ENCODE results near the gene MIX23. TPM values are rescaled to one million over a fixed set of nuclear protein-coding genes. Genes with fewer than 3 reads are reported as not detected.

Gene MIX23
- total RNA-seq, 4 donors from 2014 or later = 20.6 to 25.1 (median 23.3) TPM

DNA sequence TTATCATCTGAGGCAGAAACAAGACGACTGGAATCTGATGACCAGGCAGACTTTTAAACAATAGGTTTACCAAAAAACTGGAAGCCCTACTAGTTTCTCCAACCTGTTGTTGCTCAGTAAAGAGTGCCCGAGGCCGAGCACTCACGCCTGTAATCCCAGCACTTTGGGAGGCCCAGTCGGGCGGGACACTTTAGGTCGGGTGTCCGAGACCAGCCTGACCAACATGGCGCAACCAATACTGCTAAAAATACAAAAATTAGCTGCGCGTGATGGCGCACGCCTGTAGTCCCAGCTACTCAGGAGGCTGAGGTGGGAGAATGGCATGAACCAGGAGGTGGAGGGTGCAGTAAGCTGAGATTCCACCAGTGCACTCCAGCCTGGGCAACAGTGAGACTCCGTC is 33.9 kb upstream of the MIX23 start:
- WGBS, 2 donors = 30 to 31% methylated on average over 14 of the region's 14 CpGs
- intact Hi-C loops (cut with DNase I) = loop anchor here (10.0 kb wide), 2 partner anchors 268 to 378 kb away; partner anchors contain the start of genes HSPBAP1, PARP14 and SLC49A4
- H3K36me3 ChIP-seq = peaks cover 0 to 5% of the 10 kb centered on the region in 2 donors
- H3K27me3 ChIP-seq = no peaks in the 10 kb centered on the region
- peaks cover 11 to 21% of the 10 kb centered on the region in 2 donors for H3K4me1 ChIP-seq
- peak overlapping the region; percentile 6 to 69 (median 63) for H3K4me3 ChIP-seq (replicated peaks in 1 of 3)
- TF ChIP-seq POLR2A (IDR thresholded peaks at IDR 0.05) = no peak
- TF ChIP-seq, protein P1, sequence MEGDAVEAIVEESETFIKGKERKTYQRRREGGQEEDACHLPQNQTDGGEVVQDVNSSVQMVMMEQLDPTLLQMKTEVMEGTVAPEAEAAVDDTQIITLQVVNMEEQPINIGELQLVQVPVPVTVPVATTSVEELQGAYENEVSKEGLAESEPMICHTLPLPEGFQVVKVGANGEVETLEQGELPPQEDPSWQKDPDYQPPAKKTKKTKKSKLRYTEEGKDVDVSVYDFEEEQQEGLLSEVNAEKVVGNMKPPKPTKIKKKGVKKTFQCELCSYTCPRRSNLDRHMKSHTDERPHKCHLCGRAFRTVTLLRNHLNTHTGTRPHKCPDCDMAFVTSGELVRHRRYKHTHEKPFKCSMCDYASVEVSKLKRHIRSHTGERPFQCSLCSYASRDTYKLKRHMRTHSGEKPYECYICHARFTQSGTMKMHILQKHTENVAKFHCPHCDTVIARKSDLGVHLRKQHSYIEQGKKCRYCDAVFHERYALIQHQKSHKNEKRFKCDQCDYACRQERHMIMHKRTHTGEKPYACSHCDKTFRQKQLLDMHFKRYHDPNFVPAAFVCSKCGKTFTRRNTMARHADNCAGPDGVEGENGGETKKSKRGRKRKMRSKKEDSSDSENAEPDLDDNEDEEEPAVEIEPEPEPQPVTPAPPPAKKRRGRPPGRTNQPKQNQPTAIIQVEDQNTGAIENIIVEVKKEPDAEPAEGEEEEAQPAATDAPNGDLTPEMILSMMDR (IDR thresholded peaks at IDR 0.05) = no peak
- no peaks in the 10 kb centered on the region for H3K9me3 ChIP-seq
- peak; percentile 24 to 45 for DNase-seq
- peak overlapping the region; percentile 74 to 92 (median 88) for H3K27ac ChIP-seq

DNA sequence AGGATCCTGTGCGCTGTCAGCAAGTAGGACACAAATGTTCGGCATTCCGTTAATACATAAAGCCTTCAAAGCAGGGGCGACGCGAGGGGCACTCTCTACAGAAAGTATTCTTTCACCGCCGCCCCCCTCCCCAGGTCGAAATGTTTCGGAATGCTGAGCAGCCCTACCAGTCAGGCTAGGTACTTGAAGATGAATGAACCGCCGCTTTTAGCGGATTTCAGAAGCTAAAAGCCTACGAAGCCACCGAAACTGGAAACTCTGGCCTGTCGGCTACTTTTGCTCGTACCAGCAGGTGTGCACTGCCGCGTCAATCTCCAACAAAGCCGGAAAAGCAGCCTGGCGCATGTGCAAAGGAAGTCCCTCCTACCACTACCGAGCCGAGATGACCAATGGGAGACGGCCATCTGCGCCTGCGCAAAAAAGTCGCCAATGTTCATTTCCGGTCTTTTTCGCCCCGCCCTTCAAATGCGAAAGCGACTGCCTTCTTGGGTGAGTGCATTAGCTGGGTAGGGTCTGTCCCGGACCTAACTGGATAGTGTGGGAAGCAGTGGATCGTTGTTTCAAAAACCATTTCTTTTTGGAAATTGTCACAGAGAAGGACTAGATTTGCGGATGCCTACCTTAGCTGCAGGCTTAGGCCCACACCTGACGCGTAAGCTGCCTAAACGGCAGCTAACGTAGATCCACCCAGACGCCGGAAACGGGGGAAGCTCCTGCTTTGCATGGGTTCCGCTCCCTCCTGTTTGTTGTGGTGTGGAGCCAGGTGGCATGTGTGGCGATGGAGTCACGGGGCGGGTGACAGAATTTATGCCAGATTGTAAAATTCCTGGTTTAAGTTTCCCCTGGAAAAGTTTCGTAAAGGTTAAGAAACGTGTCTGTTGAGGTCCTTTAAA is 33.0 kb upstream of the MIX23 start, which contains the start of gene WDR5B:
Gene WDR5B (minus strand): TSS at position 301 of the 893 bp plus-strand sequence. CDS start 534 bp downstream, outside the sequence.
- peaks cover 11 to 21% of the 10 kb centered on the region in 2 donors for H3K4me1 ChIP-seq
- H3K9me3 ChIP-seq = no peaks in the 10 kb centered on the region
- peak within 1 kb of the TSS; percentile 6 to 69 (median 63) for H3K4me3 ChIP-seq (replicated peaks in 1 of 3)
- intact Hi-C loops (cut with DNase I) = loop anchor here (10.0 kb wide), 2 partner anchors 269 to 379 kb away; partner anchors contain the start of genes HSPBAP1, PARP14 and SLC49A4
- no peaks in the 10 kb centered on the region for H3K27me3 ChIP-seq
- TF ChIP-seq POLR2A (IDR thresholded peaks at IDR 0.05) = peak; percentile 26 to 91
- TF ChIP-seq, protein P1 (IDR thresholded peaks at IDR 0.05) = peak in 2 of 6 experiments; percentile 23 to 29
- peak; percentile 96 to 98 for DNase-seq
- H3K27ac ChIP-seq = peak within 1 kb of the TSS; percentile 80 to 92 (median 88)
- WGBS, 2 donors = 0 to 1% methylated on average over 29 to 48 of the region's 48 CpGs
- no peaks in the 10 kb centered on the region for H3K36me3 ChIP-seq

DNA sequence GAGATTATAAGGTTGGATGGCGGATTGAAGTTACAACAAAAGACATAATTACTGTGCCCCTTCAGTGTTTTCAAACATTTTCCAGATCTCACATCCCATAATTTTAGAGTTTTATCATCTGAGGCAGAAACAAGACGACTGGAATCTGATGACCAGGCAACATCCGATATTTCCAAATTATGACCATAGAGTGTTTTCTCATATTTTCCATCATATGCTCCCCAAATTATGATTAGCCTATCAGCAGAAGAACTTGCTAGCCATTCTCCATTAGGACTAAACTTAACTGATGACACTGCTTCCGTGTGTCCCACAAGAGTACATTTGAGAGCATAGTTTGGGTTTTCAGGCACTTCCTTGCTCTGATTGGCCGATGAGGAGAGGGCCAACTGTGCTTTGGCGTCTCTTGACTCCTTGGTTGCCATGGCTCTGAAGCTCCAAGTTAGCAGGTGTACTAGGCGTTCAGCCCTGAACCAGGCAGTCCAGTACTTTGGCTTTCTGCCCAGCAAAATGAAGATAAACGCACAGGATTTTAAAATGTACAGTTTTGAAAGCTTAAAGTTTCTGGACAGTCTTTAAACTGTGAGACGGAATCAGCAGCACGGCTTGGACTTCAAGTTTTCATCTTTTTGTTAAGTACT is 32.2 kb upstream of the MIX23 start:
- intact Hi-C loops (cut with DNase I) = loop anchor here (10.0 kb wide), 2 partner anchors 270 to 380 kb away; partner anchors contain the start of genes HSPBAP1, PARP14 and SLC49A4

DNA sequence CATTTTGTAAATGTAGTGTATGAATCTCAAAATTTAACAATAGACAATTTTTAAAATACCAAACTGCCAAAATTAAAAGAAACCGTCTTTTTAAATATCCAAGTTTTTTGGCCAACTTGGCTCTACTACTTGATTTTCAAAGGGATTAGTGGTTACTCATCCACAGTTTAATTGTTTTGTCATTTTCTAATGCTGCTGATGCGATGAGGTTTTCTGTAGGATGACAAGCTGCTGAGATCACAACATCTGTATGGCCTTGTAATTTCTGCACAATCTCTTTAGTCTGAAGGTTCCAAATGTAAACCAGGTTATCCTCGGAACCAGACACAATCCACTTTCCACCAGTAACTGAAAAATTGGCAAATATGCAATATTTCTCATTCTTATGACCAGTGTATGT is 31.4 kb upstream of the MIX23 start:
- H3K36me3 ChIP-seq = peaks cover 0 to 11% of the 10 kb centered on the region in 2 donors
- no peaks in the 10 kb centered on the region for H3K27me3 ChIP-seq
- no peak overlapping the region for H3K4me3 ChIP-seq (replicated peaks in 1 of 3)
- H3K9me3 ChIP-seq = no peaks in the 10 kb centered on the region
- DNase-seq = no peak
- no peak for TF ChIP-seq POLR2A (IDR thresholded peaks at IDR 0.05)
- TF ChIP-seq, protein P1 (IDR thresholded peaks at IDR 0.05) = no peak
- 92 to 93% methylated on average over 3 of the region's 3 CpGs for whole genome bisulfite sequencing, 2 donors
- H3K27ac ChIP-seq = no peak overlapping the region
- intact Hi-C loops (cut with DNase I) = loop anchor here (10.0 kb wide), 2 partner anchors 270 to 380 kb away; partner anchors contain the start of genes HSPBAP1, PARP14 and SLC49A4
- H3K4me1 ChIP-seq = peaks cover 11 to 21% of the 10 kb centered on the region in 2 donors

More for the DNA sequence above, 32.2 kb upstream of the MIX23 start:
- H3K9me3 ChIP-seq = no peaks in the 10 kb centered on the region
- peaks cover 0 to 5% of the 10 kb centered on the region in 2 donors for H3K36me3 ChIP-seq
- TF ChIP-seq, protein P1 (IDR thresholded peaks at IDR 0.05) = no peak
- no peak for TF ChIP-seq POLR2A (IDR thresholded peaks at IDR 0.05)
- peak; percentile 64 to 69 for DNase-seq
- peak overlapping the region; percentile 80 to 92 (median 88) for H3K27ac ChIP-seq
- no peaks in the 10 kb centered on the region for H3K27me3 ChIP-seq
- peaks cover 11 to 21% of the 10 kb centered on the region in 2 donors for H3K4me1 ChIP-seq
- H3K4me3 ChIP-seq (replicated peaks in 1 of 3) = peak overlapping the region in 2 of 3 donors; percentile 54 to 63
- WGBS, 2 donors = 21 to 23% methylated on average over 10 of the region's 10 CpGs

All from thyroid gland (tissue), 4 donors.